Muscle layer of duodenum (tissue), 2 donors: ENCODE data around the gene DLG2.

ENCODE experiments used
- H3K27ac ChIP-seq: one replicate; pipeline ENCODE4 v1.7.0; 2013; ENCODE audit warnings: mild to moderate bottlenecking, low read length
- H3K27me3 ChIP-seq: one replicate; pipeline ENCODE4 v1.7.0; 2013; ENCODE audit warnings: low read depth, mild to moderate bottlenecking, control low read depth, low read length
- H3K36me3 ChIP-seq, 2 donors: one replicate each; pipeline ENCODE4 v1.7.0; 2013; ENCODE audit warnings: low read length in 2 of 2, control low read depth in 1 of 2, mild to moderate bottlenecking in 1 of 2; ENCODE audit not compliant: insufficient read depth in 2 of 2, control insufficient read depth in 1 of 2
- H3K4me1 ChIP-seq, 2 donors: one replicate each; pipeline ENCODE4 v1.7.0; 2013; ENCODE audit warnings: low read length in 2 of 2, mild to moderate bottlenecking in 2 of 2, control low read depth in 1 of 2, moderate library complexity in 1 of 2; ENCODE audit not compliant: insufficient read depth in 2 of 2, control insufficient read depth in 1 of 2
- H3K4me3 ChIP-seq, 2 donors: one replicate each; pipeline ENCODE4 v1.7.0; 2013; ENCODE audit warnings: low read length in 2 of 2, low read depth in 1 of 2, mild to moderate bottlenecking in 1 of 2
- H3K9me3 ChIP-seq, 2 donors: one replicate each; pipeline ENCODE4 v1.7.0; 2013; ENCODE audit warnings: low read length in 2 of 2, control low read depth in 1 of 2, mild to moderate bottlenecking in 1 of 2; ENCODE audit not compliant: control insufficient read depth in 1 of 2
- donor health status: healthy.

DLG2 gene

GRCh38 chr11:83533166-83533565 is 2094.0 kb downstream of the DLG2 start:
- H3K9me3 ChIP-seq = no peaks in the 10 kb centered on the region
- H3K4me3 ChIP-seq = no peak overlapping the region
- no peaks in the 10 kb centered on the region for H3K36me3 ChIP-seq
- H3K27ac ChIP-seq = no peak overlapping the region
- no peaks in the 10 kb centered on the region for H3K4me1 ChIP-seq
- no peaks in the 10 kb centered on the region for H3K27me3 ChIP-seq

- no peaks in the 10 kb centered on the region for H3K36me3 ChIP-seq
- H3K4me1 ChIP-seq = no peaks in the 10 kb centered on the region
- H3K9me3 ChIP-seq = no peaks in the 10 kb centered on the region
- H3K27ac ChIP-seq = no peak overlapping the region
- no peaks in the 10 kb centered on the region for H3K27me3 ChIP-seq
- H3K4me3 ChIP-seq = no peak overlapping the region
Observed at GRCh38 chr11:83528877-83529276, 2098.3 kb downstream of the DLG2 start.

GRCh38 chr11:83528225-83528624 is 2098.9 kb downstream of the DLG2 start:
- Histone ChIP-seq H3K27me3 (no peaks in the 10 kb centered on the region), H3K27ac (no peak overlapping the region), H3K4me1 (no peaks in the 10 kb centered on the region), H3K36me3 (no peaks in the 10 kb centered on the region), H3K4me3 (no peak overlapping the region), H3K9me3 (no peaks in the 10 kb centered on the region)

GRCh38 chr11:83523676-83524075 is 2103.5 kb downstream of the DLG2 start:
- no peak overlapping the region for H3K4me3 ChIP-seq
- no peaks in the 10 kb centered on the region for H3K9me3 ChIP-seq
- H3K4me1 ChIP-seq = no peaks in the 10 kb centered on the region
- no peaks in the 10 kb centered on the region for H3K27me3 ChIP-seq
- no peak overlapping the region for H3K27ac ChIP-seq
- no peaks in the 10 kb centered on the region for H3K36me3 ChIP-seq

- Histone ChIP-seq H3K27me3 (no peaks in the 10 kb centered on the region), H3K36me3 (no peaks in the 10 kb centered on the region), H3K9me3 (peaks cover 0 to 5% of the 10 kb centered on the region in 2 donors), H3K4me1 (no peaks in the 10 kb centered on the region), H3K27ac (no peak overlapping the region), H3K4me3 (no peak overlapping the region)
Observed at GRCh38 chr11:83522911-83523310, 2104.2 kb downstream of the DLG2 start.

- no peak overlapping the region for H3K27ac ChIP-seq
- no peaks in the 10 kb centered on the region for H3K27me3 ChIP-seq
- H3K4me1 ChIP-seq = no peaks in the 10 kb centered on the region
- H3K4me3 ChIP-seq = no peak overlapping the region
- peaks cover 0 to 5% of the 10 kb centered on the region in 2 donors for H3K9me3 ChIP-seq
- no peaks in the 10 kb centered on the region for H3K36me3 ChIP-seq
Observed at GRCh38 chr11:83521647-83522596, 2105.2 kb downstream of the DLG2 start.

GRCh38 chr11:83520849-83521248 is 2106.3 kb downstream of the DLG2 start:
- H3K36me3 ChIP-seq = no peaks in the 10 kb centered on the region
- no peak overlapping the region for H3K27ac ChIP-seq
- H3K9me3 ChIP-seq = peaks cover 0 to 5% of the 10 kb centered on the region in 2 donors
- no peaks in the 10 kb centered on the region for H3K27me3 ChIP-seq
- no peaks in the 10 kb centered on the region for H3K4me1 ChIP-seq
- H3K4me3 ChIP-seq = no peak overlapping the region

GRCh38 chr11:83511646-83512045 is 2115.5 kb downstream of the DLG2 start:
- no peaks in the 10 kb centered on the region for H3K4me1 ChIP-seq
- H3K4me3 ChIP-seq = no peak overlapping the region
- H3K27ac ChIP-seq = no peak overlapping the region
- H3K27me3 ChIP-seq = no peaks in the 10 kb centered on the region
- H3K36me3 ChIP-seq = no peaks in the 10 kb centered on the region
- H3K9me3 ChIP-seq = no peaks in the 10 kb centered on the region

GRCh38 chr11:83510530-83511460 is 2116.3 kb downstream of the DLG2 start:
- no peaks in the 10 kb centered on the region for H3K9me3 ChIP-seq
- H3K27me3 ChIP-seq = no peaks in the 10 kb centered on the region
- no peak overlapping the region for H3K4me3 ChIP-seq
- H3K27ac ChIP-seq = no peak overlapping the region
- H3K4me1 ChIP-seq = no peaks in the 10 kb centered on the region
- no peaks in the 10 kb centered on the region for H3K36me3 ChIP-seq

- no peak overlapping the region for H3K27ac ChIP-seq
- no peaks in the 10 kb centered on the region for H3K4me1 ChIP-seq
- H3K36me3 ChIP-seq = no peaks in the 10 kb centered on the region
- no peaks in the 10 kb centered on the region for H3K27me3 ChIP-seq
- H3K4me3 ChIP-seq = no peak overlapping the region
- H3K9me3 ChIP-seq = no peaks in the 10 kb centered on the region
Observed at GRCh38 chr11:83508804-83509203, 2118.3 kb downstream of the DLG2 start.

- no peaks in the 10 kb centered on the region for H3K9me3 ChIP-seq
- H3K27me3 ChIP-seq = no peaks in the 10 kb centered on the region
- H3K4me1 ChIP-seq = no peaks in the 10 kb centered on the region
- H3K36me3 ChIP-seq = no peaks in the 10 kb centered on the region
- H3K4me3 ChIP-seq = no peak overlapping the region
- no peak overlapping the region for H3K27ac ChIP-seq
Observed at GRCh38 chr11:83502041-83502440, 2125.1 kb downstream of the DLG2 start.
